Kasumi-1 (cell line): Measurements from ENCODE around the gene SLC25A29.

Experiments used
- DNase-seq, 2 experiments: peaks; one replicate each; lab custom pipeline; 2025; lab: John Stamatoyannopoulos, UW

Gene SLC25A29

GRCh38 chr14:100281286-100282082 is 24.8 kb downstream of the SLC25A29 start:
- no peak for DNase-seq

DNA sequence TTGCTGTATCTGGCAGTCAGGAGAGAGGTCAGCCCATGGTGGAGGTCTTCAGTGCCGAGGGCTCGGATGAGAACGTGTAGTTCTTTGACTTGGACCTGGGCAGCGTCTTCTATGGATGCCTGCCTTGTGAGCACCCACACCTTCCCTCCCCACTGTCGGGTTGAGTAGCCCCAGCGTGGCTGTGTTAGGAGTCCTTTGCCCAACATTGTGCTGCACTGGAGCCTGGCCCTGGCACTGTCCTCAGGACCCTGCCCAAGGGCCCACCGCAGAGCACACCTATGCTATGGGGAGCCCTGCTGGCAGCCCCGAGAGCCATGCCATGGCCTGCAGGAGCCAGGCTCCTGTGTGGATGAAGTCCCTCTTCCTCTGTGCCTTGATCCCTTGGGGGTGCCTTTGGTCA is 26.7 kb downstream of the SLC25A29 start:
- no peak for DNase-seq

GRCh38 chr14:100279133-100279532 is 27.1 kb downstream of the SLC25A29 start:
- DNase-seq = no peak

GRCh38 chr14:100278702-100279101 is 27.5 kb downstream of the SLC25A29 start:
- DNase-seq = peak; percentile 52 to 68

DNA sequence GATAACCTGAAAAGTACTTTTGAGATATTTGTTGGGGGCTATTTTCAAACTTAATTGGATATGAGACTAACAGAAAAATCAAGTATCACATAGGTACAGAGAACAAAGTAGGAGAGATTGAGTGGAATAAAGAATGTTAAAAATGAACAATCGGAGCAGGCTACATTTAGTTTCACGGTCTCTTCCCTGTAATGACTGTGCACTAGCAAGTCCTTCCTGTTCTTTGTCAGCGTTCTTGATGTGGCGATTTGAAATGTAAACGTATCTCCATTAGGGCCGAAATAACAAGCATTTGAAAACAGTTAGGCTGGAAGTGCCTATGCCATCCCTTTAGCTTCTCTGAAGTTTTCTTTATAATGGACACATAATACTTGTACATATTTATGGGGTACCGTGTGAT is 31.0 kb downstream of the SLC25A29 start:
- DNase-seq = no peak

- DNase-seq = no peak
Observed at GRCh38 chr14:100274250-100274649, 32.0 kb downstream of the SLC25A29 start.

- peak; percentile 14 to 28 for DNase-seq
Observed at GRCh38 chr14:100271247-100271939, 34.9 kb downstream of the SLC25A29 start.

DNA sequence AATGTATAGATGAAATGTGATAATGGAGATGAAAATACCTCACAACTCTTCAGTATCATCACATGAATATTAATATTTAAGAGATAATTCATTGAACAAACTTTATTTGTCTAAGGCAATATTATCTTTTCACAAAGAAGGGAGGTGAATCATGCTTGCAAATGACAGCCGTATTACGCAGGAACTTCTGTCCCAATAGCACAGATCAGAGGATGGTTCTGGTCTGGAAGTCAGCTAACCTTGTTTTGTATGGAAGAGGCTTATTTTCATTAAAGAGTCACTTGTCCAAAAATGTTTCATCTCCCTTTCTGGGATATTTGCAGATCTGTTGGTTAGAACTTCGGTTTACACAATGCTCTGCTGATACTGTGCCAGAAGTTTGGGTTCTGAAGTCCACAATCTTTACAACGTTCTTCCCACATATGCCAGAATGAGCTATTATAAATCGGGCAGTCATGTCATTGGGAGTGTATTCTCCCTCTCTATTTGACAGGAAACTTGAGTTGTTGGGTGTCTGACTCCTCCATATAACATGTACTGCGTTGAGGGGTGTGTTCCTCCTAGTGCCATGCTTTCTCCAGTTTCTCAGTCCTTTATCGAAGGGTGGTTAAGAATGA is 37.5 kb downstream of the SLC25A29 start:
- DNase-seq = no peak

DNA sequence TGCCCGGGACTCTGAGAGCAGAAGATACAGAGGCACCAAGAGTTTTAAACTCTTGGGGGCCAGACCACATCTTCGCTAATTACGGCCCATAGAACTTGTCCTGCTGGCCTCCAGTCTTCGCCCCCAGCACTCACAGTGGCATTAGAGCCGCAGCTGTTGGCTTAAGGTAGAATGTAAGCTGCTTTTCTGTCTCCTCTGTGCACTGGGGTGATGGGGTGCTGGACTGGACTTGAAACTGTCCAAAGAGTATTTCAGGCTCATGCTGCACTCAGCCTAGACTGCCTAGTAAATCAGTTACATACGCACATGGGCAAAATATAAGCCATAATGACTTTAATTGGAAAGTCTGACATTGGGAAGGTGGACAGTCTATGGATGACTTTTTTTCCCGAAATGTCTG is 38.3 kb downstream of the SLC25A29 start:
- DNase-seq = no peak

GRCh38 chr14:100263141-100263540 is 43.1 kb downstream of the SLC25A29 start:
- no peak for DNase-seq

- DNase-seq = no peak
Observed at GRCh38 chr14:100262545-100262944, 43.7 kb downstream of the SLC25A29 start.

GRCh38 chr14:100261621-100262020 is 44.6 kb downstream of the SLC25A29 start:
- DNase-seq = no peak

GRCh38 chr14:100256339-100256895 is 49.8 kb downstream of the SLC25A29 start:
- no peak for DNase-seq

DNA sequence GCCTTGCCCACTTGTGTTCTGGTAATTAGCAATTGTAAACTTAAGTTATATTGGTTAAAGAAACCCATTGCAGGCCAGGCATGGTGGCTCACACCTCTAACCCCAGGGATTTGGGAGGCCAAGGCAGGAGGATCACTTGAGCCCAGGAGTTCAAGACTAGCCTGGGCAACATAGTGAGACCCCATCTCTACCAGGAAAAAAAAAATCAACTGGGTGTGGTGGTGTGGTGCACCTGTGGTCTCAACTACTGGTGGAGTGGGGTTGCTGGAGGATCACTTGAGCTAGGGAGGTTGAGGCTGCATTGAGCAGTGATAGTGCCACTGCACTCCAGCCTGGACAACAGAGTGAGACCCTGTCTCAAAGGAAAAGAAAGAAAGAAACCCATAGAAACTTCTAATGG is 53.6 kb downstream of the SLC25A29 start:
- DNase-seq = no peak

DNA sequence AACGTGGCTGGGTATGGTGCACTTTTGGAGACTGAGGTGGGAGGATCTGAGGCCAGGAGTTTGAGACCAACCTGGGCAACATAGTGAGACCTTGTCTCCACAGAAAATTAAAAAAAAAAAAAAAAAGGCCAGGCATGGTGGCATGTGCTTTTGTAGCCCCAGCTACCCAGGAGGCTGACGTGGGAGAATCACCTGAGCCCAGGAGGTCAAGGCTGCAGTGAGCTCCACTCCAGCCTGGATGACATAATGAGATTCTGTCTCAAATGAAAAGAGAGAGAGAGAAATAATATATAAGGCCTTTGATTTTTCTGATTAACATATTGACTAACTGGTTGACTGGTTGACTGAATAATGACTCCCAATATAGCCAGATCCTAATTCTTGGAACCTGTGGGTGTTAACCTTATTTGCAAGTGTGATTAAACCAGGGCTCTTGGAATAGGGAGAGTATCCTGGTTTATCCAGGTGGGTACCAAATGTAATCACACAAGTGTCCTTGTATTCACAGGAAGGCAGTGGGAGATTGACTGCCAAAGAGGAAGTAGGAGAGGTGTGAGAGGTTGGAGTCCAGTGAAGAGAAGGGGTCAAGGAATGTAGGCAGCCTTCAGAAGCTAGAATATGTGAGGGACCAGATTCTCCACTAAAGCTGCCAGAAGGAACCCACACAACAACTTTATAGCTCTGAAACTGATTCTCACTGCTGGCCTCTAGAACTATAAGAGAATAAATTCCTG is 55.3 kb downstream of the SLC25A29 start:
- no peak for DNase-seq

DNA sequence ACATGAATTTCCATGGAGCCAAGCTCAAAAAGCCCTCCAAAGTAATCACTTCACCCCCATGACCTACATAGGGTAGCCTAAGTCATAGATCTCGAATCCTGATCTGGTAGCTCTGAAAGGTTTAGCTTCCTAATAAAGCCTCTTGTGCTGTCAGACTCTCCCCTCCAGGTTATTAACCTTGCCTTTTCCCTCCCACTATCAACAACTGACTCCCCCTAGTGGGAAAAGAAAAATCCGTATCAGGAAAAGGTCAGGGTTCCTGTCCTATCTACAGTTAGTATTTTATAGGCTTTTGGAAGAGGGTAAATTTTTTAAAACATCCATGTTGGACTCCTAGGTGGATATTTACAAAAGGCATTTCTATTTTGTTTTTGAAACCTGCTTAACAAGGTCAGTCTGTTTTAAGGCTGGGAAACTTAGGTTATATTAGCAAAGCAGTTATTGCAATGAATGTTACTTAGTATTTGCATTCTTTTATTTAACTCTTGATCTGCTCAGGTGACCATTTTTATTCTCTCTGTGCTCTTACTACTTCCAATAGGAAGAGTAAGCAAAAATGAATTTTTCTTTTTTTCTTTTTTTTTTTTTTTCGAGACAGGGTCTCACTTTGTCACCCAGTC is 59.3 kb downstream of the SLC25A29 start:
- peak; percentile 70 to 77 for DNase-seq

- DNase-seq = no peak
Observed at GRCh38 chr14:100243020-100243419, 63.2 kb downstream of the SLC25A29 start.

GRCh38 chr14:100241279-100241678 is 65.0 kb downstream of the SLC25A29 start:
- DNase-seq = no peak
